ENCODE measurements around the gene OLFM2.

The OLFM2 gene

GRCh38 chr19:9971166-9971897 is 35.0 kb upstream of the OLFM2 start:
- Histone ChIP-seq H3K4me2 (ENCODE audit: low read depth, low read length, poor library complexity, severe bottlenecking) (no peak overlapping the region), H3F3A (ENCODE audit: low read depth) (no peaks in the 10 kb centered on the region), H3K4me3 (ENCODE audit: low read length, poor library complexity, severe bottlenecking) (no peak overlapping the region), H4K20me1 (ENCODE audit: insufficient read depth, low read length, poor library complexity, severe bottlenecking) (no peaks in the 10 kb centered on the region), H3K9ac (ENCODE audit: low read depth, low read length, poor library complexity, severe bottlenecking) (no peak overlapping the region), H2AFZ (ENCODE audit: low read length) (no peak overlapping the region), H3K4me1 (ENCODE audit: insufficient read depth, low read length, poor library complexity, severe bottlenecking) (no peaks in the 10 kb centered on the region), H3K36me3 (ENCODE audit: insufficient read depth, low read length) (no peaks in the 10 kb centered on the region), H3K79me2 (ENCODE audit: insufficient read depth, low read length) (no peaks in the 10 kb centered on the region), H3K9me3 (ENCODE audit: insufficient read depth, low read depth, low read length) (no peaks in the 10 kb centered on the region), H3K9me2 (replicated peaks; ENCODE audit: low read depth, low read length) (no peaks in the 10 kb centered on the region), H3K27me3 (ENCODE audit: insufficient read depth, low read length, poor library complexity, severe bottlenecking) (no peaks in the 10 kb centered on the region)
- TF ChIP-seq EZH2phosphoT487 (IDR thresholded peaks at IDR 0.05; ENCODE audit: borderline replicate concordance): no peak
- no peak for TF ChIP-seq CTCF (conservative IDR thresholded peaks at IDR 0.05; ENCODE audit: low read length)

GRCh38 chr19:9970481-9970880 is 34.2 kb upstream of the OLFM2 start:
- Histone ChIP-seq H3K4me3 (ENCODE audit: low read length, poor library complexity, severe bottlenecking) (no peak overlapping the region), H3K4me2 (ENCODE audit: low read depth, low read length, poor library complexity, severe bottlenecking) (no peak overlapping the region), H3F3A (ENCODE audit: low read depth) (no peaks in the 10 kb centered on the region), H3K9me2 (replicated peaks; ENCODE audit: low read depth, low read length) (no peaks in the 10 kb centered on the region), H3K79me2 (ENCODE audit: insufficient read depth, low read length) (no peaks in the 10 kb centered on the region), H2AFZ (ENCODE audit: low read length) (no peak overlapping the region), H3K4me1 (ENCODE audit: insufficient read depth, low read length, poor library complexity, severe bottlenecking) (no peaks in the 10 kb centered on the region), H3K27me3 (ENCODE audit: insufficient read depth, low read length, poor library complexity, severe bottlenecking) (no peaks in the 10 kb centered on the region), H4K20me1 (ENCODE audit: insufficient read depth, low read length, poor library complexity, severe bottlenecking) (no peaks in the 10 kb centered on the region), H3K9me3 (ENCODE audit: insufficient read depth, low read depth, low read length) (no peaks in the 10 kb centered on the region), H3K9ac (ENCODE audit: low read depth, low read length, poor library complexity, severe bottlenecking) (no peak overlapping the region), H3K36me3 (ENCODE audit: insufficient read depth, low read length) (no peaks in the 10 kb centered on the region)
- TF ChIP-seq CTCF (conservative IDR thresholded peaks at IDR 0.05; ENCODE audit: low read length): no peak
- no peak for TF ChIP-seq EZH2phosphoT487 (IDR thresholded peaks at IDR 0.05; ENCODE audit: borderline replicate concordance)

GRCh38 chr19:9969688-9969975 is 33.3 kb upstream of the OLFM2 start:
- Histone ChIP-seq H3K9me3 (ENCODE audit: insufficient read depth, low read depth, low read length) (no peaks in the 10 kb centered on the region), H3K4me2 (ENCODE audit: low read depth, low read length, poor library complexity, severe bottlenecking) (no peak overlapping the region), H4K20me1 (ENCODE audit: insufficient read depth, low read length, poor library complexity, severe bottlenecking) (no peaks in the 10 kb centered on the region), H3K9ac (ENCODE audit: low read depth, low read length, poor library complexity, severe bottlenecking) (no peak overlapping the region), H3K79me2 (ENCODE audit: insufficient read depth, low read length) (no peaks in the 10 kb centered on the region), H3K4me1 (ENCODE audit: insufficient read depth, low read length, poor library complexity, severe bottlenecking) (no peaks in the 10 kb centered on the region), H3K27me3 (ENCODE audit: insufficient read depth, low read length, poor library complexity, severe bottlenecking) (no peaks in the 10 kb centered on the region), H3K36me3 (ENCODE audit: insufficient read depth, low read length) (no peaks in the 10 kb centered on the region), H2AFZ (ENCODE audit: low read length) (no peak overlapping the region), H3F3A (ENCODE audit: low read depth) (no peaks in the 10 kb centered on the region), H3K9me2 (replicated peaks; ENCODE audit: low read depth, low read length) (no peaks in the 10 kb centered on the region), H3K4me3 (ENCODE audit: low read length, poor library complexity, severe bottlenecking) (no peak overlapping the region)
- TF ChIP-seq EZH2phosphoT487 (IDR thresholded peaks at IDR 0.05; ENCODE audit: borderline replicate concordance) (no peak), CTCF (conservative IDR thresholded peaks at IDR 0.05; ENCODE audit: low read length) (no peak)

Measured in Loucy (cell line).